HG03378 (cell line): ENCODE measurements around the gene MED15.
"Not testable (repeated sequence)": the region's sequence is repeated elsewhere in the genome, so short reads cannot be mapped to it uniquely, and the experiment has no call there.

Experiments
- ATAC-seq: cut with Tn5 transposase; IDR thresholded peaks from one replicate; pipeline ENCODE4 v1.9.1; 2021; ENCODE audit warnings: mild to moderate bottlenecking, moderate library complexity; ENCODE audit not compliant: unreplicated experiment

Gene MED15

GRCh38 chr22:20531154-20531403, 23.7 kb downstream of the MED15 start:
- no peak for ATAC-seq

- ATAC-seq, result no peak
These were observed 24.2 kb downstream of the MED15 start for GRCh38 chr22:20531404-20532201.

- ATAC-seq, result no peak
These were observed 25.0 kb downstream of the MED15 start for GRCh38 chr22:20532256-20532993.

- ATAC-seq, result no peak
These were observed 25.9 kb downstream of the MED15 start for GRCh38 chr22:20533095-20533878.

- ATAC-seq, result no peak
These were observed 26.5 kb downstream of the MED15 start for GRCh38 chr22:20533879-20534265.

GRCh38 chr22:20536590-20537324, 29.3 kb downstream of the MED15 start:
- no peak for ATAC-seq

GRCh38 chr22:20537325-20537756, 29.9 kb downstream of the MED15 start:
- no peak for ATAC-seq

GRCh38 chr22:20537983-20538382, 30.6 kb downstream of the MED15 start:
- no peak for ATAC-seq

GRCh38 chr22:20538875-20539274, 31.5 kb downstream of the MED15 start:
- ATAC-seq, result not testable (repeated sequence)

GRCh38 chr22:20542055-20542454, 34.6 kb downstream of the MED15 start:
- no peak for ATAC-seq

GRCh38 chr22:20542736-20543135, 35.3 kb downstream of the MED15 start:
- no peak for ATAC-seq

- ATAC-seq, result not testable (repeated sequence)
These were observed 37.9 kb downstream of the MED15 start for GRCh38 chr22:20545318-20545634.

- no peak for ATAC-seq
These were observed 38.5 kb downstream of the MED15 start for GRCh38 chr22:20545681-20546521.

GRCh38 chr22:20546541-20546950, 39.1 kb downstream of the MED15 start:
- no peak for ATAC-seq

GRCh38 chr22:20547029-20547428, 39.6 kb downstream of the MED15 start:
- no peak for ATAC-seq

GRCh38 chr22:20548806-20549205, 41.4 kb downstream of the MED15 start:
- ATAC-seq, result no peak

- no peak for ATAC-seq
These were observed 41.9 kb downstream of the MED15 start for GRCh38 chr22:20549232-20549841.

- ATAC-seq, result no peak
These were observed 42.8 kb downstream of the MED15 start for GRCh38 chr22:20550057-20550817.
